GM18520 (cell line): ENCODE results near the gene UTRN.
A peak's percentile ranks its signal among the peaks of the same experiment; 100 is the strongest.

Experiments
- ATAC-seq: cut with Tn5 transposase; IDR thresholded peaks from one replicate; pipeline ENCODE4 v1.9.1; 2021; ENCODE audit not compliant: unreplicated experiment

UTRN gene

GRCh38 chr6:144279484-144280150 lies 5.5 kb upstream of the UTRN start:
- no peak for ATAC-seq

- no peak for ATAC-seq
Observed at GRCh38 chr6:144283646-144284477, 1.3 kb upstream of the UTRN start.

DNA sequence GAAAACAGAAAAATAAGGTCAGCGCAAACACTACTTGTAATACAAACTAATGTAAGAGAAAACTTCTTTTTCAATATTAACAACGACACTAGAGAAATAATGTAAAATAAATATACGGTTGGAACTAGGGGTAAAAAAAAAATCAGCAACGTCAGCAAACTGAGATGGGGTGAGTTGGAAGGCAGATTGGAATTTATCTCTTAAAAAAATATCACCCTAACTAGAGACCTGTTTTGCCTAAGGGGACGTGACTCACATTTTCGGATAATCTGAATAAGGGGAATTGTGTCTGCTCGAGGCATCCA lies 705 bp upstream of the UTRN start:
- no peak for ATAC-seq

GRCh38 chr6:144285548-144285797 lies 338 bp downstream of the UTRN start:
- no peak for ATAC-seq

DNA sequence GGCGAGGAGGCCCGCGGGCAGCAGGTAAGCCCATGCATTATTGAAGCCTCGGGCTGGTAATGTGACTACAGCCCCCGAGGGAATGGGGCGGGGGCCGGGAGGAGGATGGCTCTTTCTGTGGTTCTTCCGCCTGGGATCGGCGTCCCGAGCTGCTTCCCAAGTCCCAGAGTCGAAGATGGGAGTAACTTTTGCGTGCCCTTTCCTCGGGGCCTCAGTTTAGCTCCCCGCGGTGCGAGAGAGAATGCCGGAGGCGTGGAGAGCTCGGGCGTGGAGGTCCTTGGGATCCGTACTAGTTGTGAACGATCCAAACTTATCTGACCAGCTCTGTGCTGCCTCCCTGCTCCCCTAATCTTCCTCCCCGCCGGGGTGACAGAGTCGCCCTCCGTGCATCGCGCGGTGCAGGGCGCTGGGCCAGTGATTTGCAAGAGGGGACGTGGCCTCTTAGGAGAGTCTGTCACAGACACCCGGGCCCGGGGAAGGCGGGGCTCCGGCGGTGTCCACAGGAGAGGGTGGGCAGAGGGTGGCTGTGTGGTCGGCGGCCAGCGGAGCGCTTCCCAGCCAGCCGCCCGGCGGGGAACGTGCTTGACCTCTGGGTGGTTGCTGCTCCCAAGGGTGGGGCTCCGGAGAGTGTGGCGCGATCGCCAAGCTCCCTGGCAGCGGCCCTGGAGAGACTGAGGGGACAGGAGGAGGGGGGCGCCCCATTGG lies 815 bp downstream of the UTRN start:
- ATAC-seq: no peak

DNA sequence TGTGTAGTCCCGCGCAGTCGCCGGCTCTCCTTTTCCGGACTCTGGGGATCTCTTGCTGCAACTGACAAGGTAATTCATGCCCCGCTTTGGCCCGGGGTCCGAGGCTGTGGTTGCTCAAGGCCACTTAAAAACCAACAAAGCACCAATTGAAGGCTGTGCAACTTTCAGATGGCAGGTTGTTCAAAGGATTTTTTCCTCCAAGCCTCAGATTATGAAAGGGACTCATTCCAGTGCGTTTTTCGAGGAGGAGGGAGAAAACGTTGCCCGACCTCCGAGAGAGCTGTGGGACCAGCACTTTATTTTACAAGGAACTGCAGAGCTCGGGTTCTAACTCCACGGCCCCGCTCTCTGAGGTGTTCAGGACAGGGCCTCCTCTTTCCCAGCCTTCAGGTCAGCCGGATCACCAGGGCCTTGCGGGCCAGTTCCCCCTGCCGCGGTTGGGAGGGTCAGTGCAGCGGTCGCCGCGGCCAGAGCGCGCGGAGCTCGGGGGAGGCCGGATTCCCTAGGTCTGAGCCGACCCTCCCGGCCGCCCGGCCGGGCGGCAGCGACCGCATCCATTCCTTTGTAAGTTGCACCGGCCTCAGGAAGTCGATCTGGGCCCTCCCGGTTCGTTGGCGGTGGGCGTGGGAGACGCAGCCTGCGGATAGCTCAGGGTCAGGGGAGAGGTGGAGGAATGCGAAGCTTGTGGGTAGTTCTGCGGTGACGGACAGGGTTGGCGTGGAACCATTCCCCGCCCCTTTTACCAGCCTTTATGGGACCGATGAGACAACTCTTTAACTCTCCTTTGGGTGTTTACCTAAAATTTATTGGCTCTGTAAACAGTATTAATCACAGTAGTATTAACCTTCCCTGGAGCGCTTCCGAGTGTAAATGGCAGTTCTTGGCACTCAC lies 1.6 kb downstream of the UTRN start:
- ATAC-seq: no peak

GRCh38 chr6:144289006-144289405 lies 3.9 kb downstream of the UTRN start:
- ATAC-seq: no peak

DNA sequence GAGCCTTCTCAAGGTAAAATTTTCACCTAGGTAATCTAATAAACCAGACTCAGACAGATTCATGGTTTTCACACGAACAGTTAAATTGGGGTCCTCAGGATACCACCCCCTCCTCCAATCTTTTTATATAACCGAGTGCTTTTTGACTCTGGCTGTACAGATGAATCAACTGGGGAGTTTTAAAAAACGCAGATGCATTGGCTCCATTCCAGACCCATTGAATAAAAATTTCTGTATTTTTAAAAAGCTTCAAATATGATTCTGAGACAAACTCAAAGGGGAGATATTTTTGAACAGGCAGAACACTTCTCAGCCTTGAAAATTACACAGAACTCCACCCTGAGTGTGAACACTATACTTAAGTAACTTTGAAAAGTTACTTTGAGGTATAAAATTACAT lies 7.2 kb downstream of the UTRN start:
- no peak for ATAC-seq

DNA sequence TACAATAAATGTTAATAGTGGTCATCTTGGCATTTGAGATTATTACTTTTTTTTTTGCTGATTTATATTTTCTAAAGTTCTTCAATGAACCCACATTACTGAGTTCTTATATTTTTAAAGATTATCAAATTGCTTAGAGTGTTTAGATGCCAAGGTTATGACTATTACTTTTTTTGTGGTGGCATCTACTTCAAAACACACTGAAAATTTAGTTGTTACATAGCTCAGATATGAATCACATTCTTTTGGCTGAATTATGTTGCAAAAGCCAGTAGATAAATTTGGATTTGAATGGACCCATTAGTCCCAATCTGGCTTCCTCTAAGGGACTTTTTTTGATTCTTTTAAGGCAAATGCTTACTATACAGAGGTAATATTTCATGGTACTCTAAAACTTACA lies 8.9 kb downstream of the UTRN start:
- ATAC-seq: no peak

- no peak for ATAC-seq
Observed at GRCh38 chr6:144295211-144295610, 10.1 kb downstream of the UTRN start.

DNA sequence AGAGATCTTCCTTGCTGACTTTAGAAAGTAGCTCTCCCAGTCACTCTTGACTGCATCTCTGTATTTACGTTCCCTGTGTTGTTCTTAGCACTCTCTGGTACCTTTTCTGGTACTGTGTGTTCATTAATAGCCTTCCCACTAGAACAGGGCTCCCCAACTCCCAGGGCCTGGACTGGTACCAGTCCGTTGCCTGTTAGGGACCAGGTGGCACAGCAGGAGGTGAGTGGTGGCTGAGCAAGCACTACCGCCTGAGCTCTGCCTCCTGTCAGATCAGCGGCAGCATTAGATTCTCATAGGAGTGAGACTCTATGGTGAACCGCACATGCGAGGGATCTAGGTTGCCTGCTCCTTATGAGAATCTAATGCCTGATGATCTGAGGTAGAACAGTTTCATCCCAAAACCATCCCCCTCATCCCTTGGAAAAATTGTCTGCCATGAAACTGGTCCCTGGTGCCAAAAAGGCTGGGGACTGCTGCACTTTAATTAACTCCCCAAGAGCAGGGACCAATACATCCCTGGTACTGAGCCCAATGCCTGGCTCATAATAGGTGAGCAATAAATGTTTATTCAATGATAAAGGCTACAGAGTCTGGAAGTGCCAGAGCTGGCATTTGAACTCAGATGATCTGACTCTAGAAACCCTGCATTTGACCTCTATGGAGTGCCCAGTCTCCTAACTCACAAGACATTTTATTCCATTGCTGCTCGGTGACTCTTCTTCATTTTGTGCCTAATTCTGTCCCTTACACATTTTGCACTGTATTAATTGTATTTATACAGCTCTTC lies 11.0 kb downstream of the UTRN start:
- ATAC-seq: no peak

DNA sequence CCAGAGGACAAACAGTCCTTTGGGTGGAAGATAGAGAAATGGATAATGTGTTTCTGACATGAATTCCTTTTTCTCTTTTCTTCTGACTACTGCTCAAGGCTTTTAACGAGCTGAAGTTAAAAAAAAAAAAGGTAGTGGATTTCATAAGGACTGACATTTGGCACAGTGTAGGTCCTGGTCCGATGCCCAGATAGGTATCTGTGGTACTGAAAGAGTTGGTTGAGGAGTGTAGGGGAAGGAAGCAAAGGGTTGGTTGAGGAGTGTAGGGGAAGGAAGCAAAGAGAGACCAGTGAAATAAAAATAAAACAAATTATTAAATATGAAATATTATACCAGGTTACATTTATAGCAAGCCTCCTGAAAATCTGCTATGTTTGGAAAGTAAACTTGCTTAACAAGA lies 11.8 kb downstream of the UTRN start:
- ATAC-seq: no peak

GRCh38 chr6:144297511-144298100 lies 12.5 kb downstream of the UTRN start:
- ATAC-seq: no peak

DNA sequence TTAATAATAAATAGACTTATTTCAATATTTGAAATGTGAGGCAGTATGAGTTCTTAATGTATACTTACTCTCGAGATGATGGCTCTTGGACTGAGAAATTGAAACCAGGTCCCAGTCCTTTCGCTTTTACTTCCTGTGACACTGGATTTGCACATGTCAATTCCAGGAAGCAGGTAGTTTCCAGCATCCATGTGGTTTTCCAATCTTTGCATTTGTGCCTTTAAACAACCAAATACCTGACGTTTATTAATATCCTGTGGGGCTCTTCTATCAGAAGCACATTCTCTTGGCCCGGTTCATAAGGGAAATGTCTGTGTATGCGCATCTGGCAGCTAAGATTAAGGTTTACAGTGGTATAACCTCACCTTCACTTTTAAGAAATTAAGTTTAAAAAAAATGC lies 13.1 kb downstream of the UTRN start:
- no peak for ATAC-seq

DNA sequence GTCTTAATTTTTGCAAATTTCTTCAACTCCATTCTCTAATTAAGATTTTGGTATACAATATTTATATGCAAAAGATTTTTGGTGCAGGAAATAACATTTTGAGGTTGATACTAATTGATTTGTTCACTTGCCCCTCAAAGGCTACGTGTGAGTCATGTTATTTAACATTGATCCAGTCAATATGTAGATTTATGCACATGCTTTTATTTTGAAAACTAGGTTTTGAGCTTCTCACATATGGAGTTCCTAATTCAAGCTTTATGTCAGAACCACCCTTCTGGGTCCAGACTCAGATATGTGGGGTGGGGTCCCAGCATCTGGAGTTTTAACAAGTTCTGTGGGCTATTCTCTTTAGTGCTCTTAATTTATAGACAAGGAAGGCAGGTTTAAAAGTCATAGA lies 13.8 kb downstream of the UTRN start:
- ATAC-seq: no peak

- ATAC-seq: no peak
Observed at GRCh38 chr6:144302701-144303372, 17.7 kb downstream of the UTRN start.

GRCh38 chr6:144304223-144304848 lies 19.2 kb downstream of the UTRN start:
- no peak for ATAC-seq

GRCh38 chr6:144305567-144305966 lies 20.4 kb downstream of the UTRN start:
- peak; percentile 18 for ATAC-seq

DNA sequence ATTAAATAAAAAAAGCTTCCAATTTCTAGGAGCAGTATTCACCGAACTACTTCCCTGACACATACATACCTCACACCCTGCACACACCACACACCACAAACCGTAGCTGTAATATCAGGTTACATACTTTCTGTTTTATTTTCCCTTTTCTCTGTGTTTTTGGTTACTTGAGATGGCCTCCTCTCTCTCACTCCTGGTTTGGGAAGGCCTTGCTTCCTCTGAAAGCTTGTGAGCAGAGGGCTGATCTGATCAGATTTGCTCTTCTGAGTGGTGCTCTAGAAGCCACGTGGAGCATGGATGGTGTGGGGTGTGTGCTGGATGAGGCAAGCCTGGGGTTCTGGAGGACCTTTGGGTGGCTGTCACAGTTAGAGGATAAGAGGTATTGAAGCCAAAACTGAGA lies 20.9 kb downstream of the UTRN start:
- peak; percentile 91 for ATAC-seq
